ENCODE measurements around the gene PRRT2.
"Not testable (repeated sequence)": the region's sequence is repeated elsewhere in the genome, so short reads cannot be mapped to it uniquely, and the experiment has no call there.

PRRT2 gene

GRCh38 chr16:29790949-29791844 lies 20.8 kb upstream of the PRRT2 start:
- DNase-seq: no peak

GRCh38 chr16:29791845-29792807 lies 19.9 kb upstream of the PRRT2 start:
- DNase-seq: no peak

- DNase-seq: not testable (repeated sequence)
Observed at GRCh38 chr16:29793153-29793552, 18.8 kb upstream of the PRRT2 start.

- no peak for DNase-seq
Observed at GRCh38 chr16:29794231-29794710, 17.7 kb upstream of the PRRT2 start.

- no peak for DNase-seq
Observed at GRCh38 chr16:29802416-29802935, 9.5 kb upstream of the PRRT2 start.

- no peak for DNase-seq
Observed at GRCh38 chr16:29804020-29804419, 8.0 kb upstream of the PRRT2 start.

GRCh38 chr16:29804455-29805231 lies 7.3 kb upstream of the PRRT2 start:
- DNase-seq: no peak

GRCh38 chr16:29805232-29806098 lies 6.5 kb upstream of the PRRT2 start:
- DNase-seq: peak; percentile 95

- DNase-seq: no peak
Observed at GRCh38 chr16:29806099-29806579, 5.9 kb upstream of the PRRT2 start, which contains the start of gene MAZ. MAZ (plus strand) TSS chr16:29806529; CDS start chr16:29806702, 173 bp downstream.

GRCh38 chr16:29806641-29807425 lies 5.2 kb upstream of the PRRT2 start:
- peak; percentile 49 for DNase-seq

- peak; percentile 71 for DNase-seq
Observed at GRCh38 chr16:29807426-29808218, 4.4 kb upstream of the PRRT2 start.

GRCh38 chr16:29808219-29808900 lies 3.6 kb upstream of the PRRT2 start:
- DNase-seq: no peak

GRCh38 chr16:29809031-29809747 lies 2.8 kb upstream of the PRRT2 start:
- no peak for DNase-seq

- DNase-seq: no peak
Observed at GRCh38 chr16:29809850-29810698, 1.9 kb upstream of the PRRT2 start.

- DNase-seq: no peak
Observed at GRCh38 chr16:29810699-29811169, 1.3 kb upstream of the PRRT2 start.

GRCh38 chr16:29811170-29811895 lies 660 bp upstream of the PRRT2 start:
- peak; percentile 86 for DNase-seq
